Endodermal cell (in vitro differentiated cells): ENCODE data around the gene GPRIN1. TPM values are rescaled to one million over a fixed set of nuclear protein-coding genes. Genes with fewer than 3 reads are reported as not detected.

Experiments
- DNase-seq: peaks from one replicate; pipeline ENCODE4 v3.0.0-alpha.2; 2017
- H3K27ac ChIP-seq: 2 replicates; pipeline ENCODE4 v1.5.1; 2013; ENCODE audit warnings: mild to moderate bottlenecking, low read depth, low read length, moderate library complexity
- H3K27me3 ChIP-seq: 2 replicates; pipeline ENCODE4 v1.6.1; 2013; ENCODE audit warnings: mild to moderate bottlenecking, low read length, moderate library complexity; ENCODE audit not compliant: insufficient read depth, control insufficient read depth, poor library complexity, severe bottlenecking
- H3K36me3 ChIP-seq: 2 replicates; pipeline ENCODE4 v1.7.0; 2013; ENCODE audit warnings: mild to moderate bottlenecking, low read length, moderate library complexity; ENCODE audit not compliant: control insufficient read depth, insufficient read depth
- H3K4me1 ChIP-seq: one replicate; pipeline ENCODE4 v1.7.0; 2013; ENCODE audit warnings: low read length; ENCODE audit not compliant: control insufficient read depth, insufficient read depth
- H3K4me3 ChIP-seq: 2 replicates; pipeline ENCODE4 v1.5.1; 2013; ENCODE audit warnings: mild to moderate bottlenecking, low read length, moderate library complexity
- H3K9ac ChIP-seq: 2 replicates; pipeline ENCODE4 v1.6.1; 2013; ENCODE audit warnings: mild to moderate bottlenecking, low read length, moderate library complexity; ENCODE audit not compliant: poor library complexity, severe bottlenecking; ENCODE audit errors: extremely low read depth
- H3K9me3 ChIP-seq: 2 replicates; pipeline ENCODE4 v1.6.1; 2013; ENCODE audit warnings: mild to moderate bottlenecking, low read length, moderate library complexity; ENCODE audit not compliant: control insufficient read depth
- H3K27ac Mint-ChIP-seq: 2 replicates; pipeline ENCODE4 v1.8.0; 2020; ENCODE audit warnings: mixed read lengths
- H3K27me3 Mint-ChIP-seq: 2 replicates; pipeline ENCODE4 v1.8.0; 2021; ENCODE audit warnings: mild to moderate bottlenecking, mixed read lengths; ENCODE audit not compliant: insufficient read depth
- H3K36me3 Mint-ChIP-seq: 2 replicates; pipeline ENCODE4 v1.8.0; 2020; ENCODE audit warnings: low read depth, mixed read lengths
- H3K4me1 Mint-ChIP-seq: 2 replicates; pipeline ENCODE4 v1.8.0; 2020; ENCODE audit warnings: mixed read lengths
- H3K4me3 Mint-ChIP-seq: 2 replicates; pipeline ENCODE4 v1.8.0; 2020; ENCODE audit warnings: mild to moderate bottlenecking, moderate library complexity, mixed read lengths
- H3K9me3 Mint-ChIP-seq: 2 replicates; pipeline ENCODE4 v1.8.0; 2020; ENCODE audit warnings: mild to moderate bottlenecking, mixed read lengths
- CTCF ChIP-seq: fragments of 200-600 bp; sonication (generic); conservative IDR thresholded peaks from 2 replicates; pipeline ENCODE4 v1.5.0; 2021; ENCODE audit warnings: antibody characterized with exemption, mild to moderate bottlenecking
- WGBS, 2 experiments: methylation state at CpG; one replicate each; pipeline versions ENCODE4 v1.1.5 to v1.1.7; 2013; ENCODE audit warnings: missing lambda C conversion rate in 2 of 2, mixed read lengths in 1 of 2; ENCODE audit not compliant: insufficient coverage in 1 of 2, insufficient read length in 1 of 2; 5-methylcytosine and 5-hydroxymethylcytosine counted together
- total RNA-seq, 2 donors: library from RNA; stranded (reverse); fragmentation: NEBNext Ultra II Directional in 1 of 2; extraction: Animal tissue kit (Norgen Biotek cat#: 25700) in 1 of 2; gene quantifications; 2 replicates in 1 of 2; 3 replicates in 1 of 2; pipeline ENCODE4 v1.2.1, GENCODE V29; 2021

Gene GPRIN1
- total RNA-seq, 2 donors from 2014 or later: 4.5 to 4.9 TPM

GRCh38 chr5:176561259-176561658 lies 48.7 kb downstream of the GPRIN1 start:
- H3K27me3 ChIP-seq: no peaks in the 10 kb centered on the region
- H3K36me3 ChIP-seq: no peaks in the 10 kb centered on the region
- H3K27ac ChIP-seq: no peak overlapping the region
- no peaks in the 10 kb centered on the region for H3K9me3 ChIP-seq
- DNase-seq: no peak
- Mint-ChIP-seq H3K4me3 (no peak overlapping the region), H3K9me3 (peaks cover 11% of the 10 kb centered on the region), H3K4me1 (peaks cover 7% of the 10 kb centered on the region), H3K36me3 (no peaks in the 10 kb centered on the region), H3K27me3 (no peaks in the 10 kb centered on the region), H3K27ac (no peak overlapping the region)
- H3K9ac ChIP-seq: no peak overlapping the region
- TF ChIP-seq CTCF: no peak
- H3K4me3 ChIP-seq: no peak overlapping the region
- 89% methylated on average over 3 of the region's 3 CpGs; no CpG with 5 or more reads in 1 of the 2 experiments for WGBS, 2 experiments
- peaks cover 6% of the 10 kb centered on the region for H3K4me1 ChIP-seq

GRCh38 chr5:176560364-176560763 lies 49.6 kb downstream of the GPRIN1 start:
- Histone ChIP-seq H3K4me3 (no peak overlapping the region), H3K4me1 (peaks cover 2% of the 10 kb centered on the region), H3K27me3 (no peaks in the 10 kb centered on the region), H3K36me3 (no peaks in the 10 kb centered on the region), H3K9ac (no peak overlapping the region), H3K9me3 (no peaks in the 10 kb centered on the region), H3K27ac (no peak overlapping the region)
- Mint-ChIP-seq H3K27me3 (no peaks in the 10 kb centered on the region), H3K27ac (no peak overlapping the region), H3K9me3 (peaks cover 4% of the 10 kb centered on the region), H3K4me1 (no peaks in the 10 kb centered on the region), H3K4me3 (no peak overlapping the region), H3K36me3 (no peaks in the 10 kb centered on the region)
- DNase-seq: peak; percentile 35
- WGBS, 2 experiments: 92 to 96% methylated on average over 7 of the region's 8 CpGs
- TF ChIP-seq CTCF: no peak

- H3K27ac Mint-ChIP-seq: no peak overlapping the region
- Histone ChIP-seq H3K4me1 (no peaks in the 10 kb centered on the region), H3K27me3 (no peaks in the 10 kb centered on the region), H3K4me3 (no peak overlapping the region), H3K9ac (no peak overlapping the region), H3K36me3 (no peaks in the 10 kb centered on the region), H3K27ac (no peak overlapping the region), H3K9me3 (no peaks in the 10 kb centered on the region)
- H3K9me3 Mint-ChIP-seq: peaks cover 4% of the 10 kb centered on the region
- no peak overlapping the region for H3K4me3 Mint-ChIP-seq
- TF ChIP-seq CTCF: no peak
- DNase-seq: peak; percentile 48
- 75 to 87% methylated on average over 4 to 5 of the region's 5 CpGs for WGBS, 2 experiments
- H3K36me3 Mint-ChIP-seq: no peaks in the 10 kb centered on the region
- no peaks in the 10 kb centered on the region for H3K4me1 Mint-ChIP-seq
- H3K27me3 Mint-ChIP-seq: no peaks in the 10 kb centered on the region
Measured at GRCh38 chr5:176559683-176560082, 50.3 kb downstream of the GPRIN1 start.
